OCI-LY1 (cell line): ENCODE data around the gene TRIM40.

Experiments used
- H2AFZ ChIP-seq: fragments of 200-600 bp; sonication (generic), shearing (Covaris generic); 2 replicates; pipeline ENCODE4 v1.6.0; 2014; ENCODE audit warnings: antibody characterized with exemption, mild to moderate bottlenecking, low read length
- H3F3A ChIP-seq: fragments of 200-600 bp; sonication (generic), shearing (Covaris generic); 2 replicates; pipeline ENCODE4 v1.6.0; 2014; ENCODE audit warnings: mild to moderate bottlenecking, antibody characterized with exemption, low read length, moderate library complexity; ENCODE audit not compliant: insufficient read depth
- H3K27ac ChIP-seq: fragments of 200-600 bp; sonication (generic); 2 replicates; pipeline ENCODE4 v1.5.1; 2014; ENCODE audit warnings: low read length, mixed run types, mild to moderate bottlenecking, low read depth; ENCODE audit not compliant: poor library complexity, severe bottlenecking
- H3K27me3 ChIP-seq: fragments of 200-600 bp; sonication (generic); 2 replicates; pipeline ENCODE4 v1.6.0; 2014; ENCODE audit warnings: antibody characterized with exemption, mild to moderate bottlenecking, low read length, moderate library complexity; ENCODE audit not compliant: insufficient read depth
- H3K36me3 ChIP-seq: fragments of 200-600 bp; sonication (generic); 2 replicates; pipeline ENCODE4 v1.6.1; 2014; ENCODE audit warnings: mild to moderate bottlenecking, antibody characterized with exemption, low read length, moderate library complexity, mixed read lengths; ENCODE audit not compliant: insufficient read depth
- H3K4me1 ChIP-seq: fragments of 200-600 bp; sonication (generic); 2 replicates; pipeline ENCODE4 v1.5.1; 2014; ENCODE audit warnings: mild to moderate bottlenecking, low read length, moderate library complexity; ENCODE audit not compliant: insufficient read depth, severe bottlenecking
- H3K4me2 ChIP-seq: fragments of 200-600 bp; sonication (generic), shearing (Covaris generic); 2 replicates; pipeline ENCODE4 v1.6.1; 2014; ENCODE audit warnings: low read length
- H3K4me3 ChIP-seq: fragments of 200-600 bp; sonication (generic); 2 replicates; pipeline ENCODE4 v1.5.1; 2014; ENCODE audit warnings: low read length, low read depth, mild to moderate bottlenecking, mixed read lengths; ENCODE audit not compliant: poor library complexity, severe bottlenecking
- H3K79me2 ChIP-seq: fragments of 200-600 bp; shearing (Covaris generic); 2 replicates; pipeline ENCODE4 v1.6.1; 2016; ENCODE audit warnings: mixed run types, low read length, mixed read lengths; ENCODE audit not compliant: insufficient read depth
- H3K9ac ChIP-seq: fragments of 200-600 bp; sonication (generic), shearing (Covaris generic); 2 replicates; pipeline ENCODE4 v1.6.1; 2014; ENCODE audit warnings: mild to moderate bottlenecking, low read length, mixed read lengths
- H3K9me2 ChIP-seq: fragments of 200-600 bp; sonication (generic), shearing (Covaris generic); 2 replicates; pipeline ENCODE4 v1.6.1; 2014; ENCODE audit warnings: low read depth, mild to moderate bottlenecking, low read length, mixed read lengths
- H3K9me3 ChIP-seq: fragments of 200-600 bp; shearing (Covaris generic); 2 replicates; pipeline ENCODE4 v1.6.1; 2014; ENCODE audit warnings: low read length, mixed read lengths
- H4K20me1 ChIP-seq: fragments of 200-600 bp; sonication (generic), shearing (Covaris generic); 2 replicates; pipeline ENCODE4 v1.6.0; 2016; ENCODE audit warnings: mild to moderate bottlenecking, low read length; ENCODE audit not compliant: insufficient read depth
- EZH2 ChIP-seq: fragments of 200-600 bp; sonication (generic), shearing (Covaris generic); IDR thresholded peaks from 2 replicates; pipeline ENCODE4 v1.8.0; 2017; ENCODE audit warnings: borderline replicate concordance, mixed run types, mild to moderate bottlenecking, antibody characterized with exemption, low read length, moderate library complexity, mixed read lengths
- TF ChIP-seq, protein P1 (sequence below): fragments of 200-600 bp; sonication (generic), shearing (Covaris generic); IDR thresholded peaks from 2 replicates; pipeline ENCODE4 v1.5.1; 2017; ENCODE audit warnings: mild to moderate bottlenecking, antibody characterized with exemption, low read length, moderate library complexity, mixed read lengths

TRIM40 gene

DNA sequence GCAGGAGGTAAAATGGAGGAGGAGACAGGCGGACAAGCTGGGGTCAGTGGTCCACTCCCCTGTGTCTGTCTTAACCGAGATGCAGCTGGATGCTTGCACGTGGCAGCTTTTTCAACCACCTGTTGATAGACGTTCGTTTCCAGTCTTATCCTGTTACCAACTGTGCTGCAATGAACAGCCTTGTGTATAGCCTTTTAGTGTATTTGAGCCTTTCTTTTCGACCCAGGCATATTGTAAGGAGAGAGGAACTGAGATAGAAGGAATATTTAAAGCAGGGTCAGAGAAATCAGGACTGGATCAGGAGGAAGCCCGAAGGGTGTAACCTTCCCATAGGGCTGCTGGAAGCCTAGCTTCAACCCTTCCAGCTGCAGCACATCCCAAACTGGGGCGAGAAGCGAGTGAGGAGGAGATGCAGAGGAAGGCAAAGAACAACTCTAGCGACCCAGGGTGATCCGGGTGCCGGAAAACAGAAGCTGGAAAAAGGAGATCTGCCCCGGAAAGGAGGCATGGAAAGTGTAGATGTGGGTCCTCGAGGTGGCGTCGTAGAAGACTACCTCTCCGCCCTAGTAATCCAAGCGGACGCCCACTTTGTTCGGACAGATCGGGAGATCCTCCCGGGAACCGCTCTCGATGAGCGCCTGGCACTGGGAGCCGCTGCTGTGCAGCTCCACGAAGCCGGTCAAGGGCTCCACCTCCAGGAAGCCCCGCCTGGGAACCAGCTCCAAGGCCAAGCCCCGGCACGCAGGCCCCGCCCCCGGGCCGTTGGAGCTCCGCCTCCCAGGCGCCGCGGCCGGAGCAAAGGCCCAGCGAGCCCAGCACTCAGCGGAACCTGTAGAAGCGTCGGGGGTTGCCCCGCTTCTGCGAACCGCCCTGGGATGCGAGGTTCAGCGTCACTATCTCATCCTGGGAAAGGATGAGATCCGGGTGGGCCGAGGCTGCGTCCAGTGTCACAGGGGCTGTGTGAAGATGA is 34.2 kb upstream of the TRIM40 start:
- Histone ChIP-seq H3K9ac (peak overlapping the region; percentile 56), H3F3A (no peaks in the 10 kb centered on the region), H3K4me1 (peaks cover 34% of the 10 kb centered on the region), H3K27me3 (no peaks in the 10 kb centered on the region; the same call in 1 of the 2 replicates), H3K9me2 (no peaks in the 10 kb centered on the region), H3K79me2 (no peaks in the 10 kb centered on the region), H3K4me2 (peak overlapping the region; percentile 88), H3K27ac (peak overlapping the region; percentile 4), H3K36me3 (no peaks in the 10 kb centered on the region), H3K4me3 (peak overlapping the region; percentile 60), H2AFZ (peak overlapping the region; percentile 55; the same call in 1 of the 2 replicates), H3K9me3 (no peaks in the 10 kb centered on the region), H4K20me1 (no peaks in the 10 kb centered on the region)
- TF ChIP-seq, protein P1, sequence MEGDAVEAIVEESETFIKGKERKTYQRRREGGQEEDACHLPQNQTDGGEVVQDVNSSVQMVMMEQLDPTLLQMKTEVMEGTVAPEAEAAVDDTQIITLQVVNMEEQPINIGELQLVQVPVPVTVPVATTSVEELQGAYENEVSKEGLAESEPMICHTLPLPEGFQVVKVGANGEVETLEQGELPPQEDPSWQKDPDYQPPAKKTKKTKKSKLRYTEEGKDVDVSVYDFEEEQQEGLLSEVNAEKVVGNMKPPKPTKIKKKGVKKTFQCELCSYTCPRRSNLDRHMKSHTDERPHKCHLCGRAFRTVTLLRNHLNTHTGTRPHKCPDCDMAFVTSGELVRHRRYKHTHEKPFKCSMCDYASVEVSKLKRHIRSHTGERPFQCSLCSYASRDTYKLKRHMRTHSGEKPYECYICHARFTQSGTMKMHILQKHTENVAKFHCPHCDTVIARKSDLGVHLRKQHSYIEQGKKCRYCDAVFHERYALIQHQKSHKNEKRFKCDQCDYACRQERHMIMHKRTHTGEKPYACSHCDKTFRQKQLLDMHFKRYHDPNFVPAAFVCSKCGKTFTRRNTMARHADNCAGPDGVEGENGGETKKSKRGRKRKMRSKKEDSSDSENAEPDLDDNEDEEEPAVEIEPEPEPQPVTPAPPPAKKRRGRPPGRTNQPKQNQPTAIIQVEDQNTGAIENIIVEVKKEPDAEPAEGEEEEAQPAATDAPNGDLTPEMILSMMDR: peak; percentile 24; the same call in 1 of the 2 replicates
- no peak for TF ChIP-seq EZH2

DNA sequence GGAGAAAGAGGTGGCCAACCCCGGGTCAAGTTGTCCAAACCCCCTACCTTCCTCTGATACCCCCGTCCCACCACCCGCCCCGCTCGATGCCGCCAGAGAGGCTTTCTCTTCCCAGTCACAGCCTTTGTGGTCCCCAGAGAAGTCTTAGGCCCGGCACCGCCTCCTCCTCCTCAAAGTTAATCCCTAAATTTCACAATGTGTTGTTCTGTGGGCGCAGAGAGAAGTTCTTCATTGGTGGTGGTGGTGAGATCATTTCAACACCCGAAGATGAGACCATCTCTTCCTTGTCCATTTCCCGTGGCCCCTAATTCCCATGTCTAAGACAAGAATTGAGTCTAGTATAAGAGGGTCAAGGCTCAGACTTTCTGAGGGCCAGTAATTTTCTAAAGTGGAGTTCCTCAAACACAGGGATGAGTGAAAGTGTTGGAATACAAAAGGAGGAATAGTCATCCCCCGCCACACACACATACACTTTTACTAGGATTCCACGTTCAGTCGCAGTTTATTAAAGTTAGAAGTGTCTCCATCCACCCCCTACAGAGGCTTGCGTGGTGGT is 33.4 kb upstream of the TRIM40 start:
- H3K9me2 ChIP-seq: no peaks in the 10 kb centered on the region
- peak overlapping the region; percentile 60 for H3K4me3 ChIP-seq
- no peak for TF ChIP-seq EZH2
- TF ChIP-seq, protein P1: no peak
- no peaks in the 10 kb centered on the region; the same call in 1 of the 2 replicates for H3K27me3 ChIP-seq
- peak overlapping the region; percentile 56; the same call in 1 of the 2 replicates for H3K9ac ChIP-seq
- peak overlapping the region; percentile 55; the same call in 1 of the 2 replicates for H2AFZ ChIP-seq
- peak overlapping the region; percentile 4 for H3K27ac ChIP-seq
- H3K79me2 ChIP-seq: no peaks in the 10 kb centered on the region
- no peaks in the 10 kb centered on the region for H4K20me1 ChIP-seq
- H3K4me2 ChIP-seq: peak overlapping the region; percentile 88
- H3F3A ChIP-seq: no peaks in the 10 kb centered on the region
- H3K9me3 ChIP-seq: no peaks in the 10 kb centered on the region
- H3K36me3 ChIP-seq: no peaks in the 10 kb centered on the region
- H3K4me1 ChIP-seq: peaks cover 34% of the 10 kb centered on the region

DNA sequence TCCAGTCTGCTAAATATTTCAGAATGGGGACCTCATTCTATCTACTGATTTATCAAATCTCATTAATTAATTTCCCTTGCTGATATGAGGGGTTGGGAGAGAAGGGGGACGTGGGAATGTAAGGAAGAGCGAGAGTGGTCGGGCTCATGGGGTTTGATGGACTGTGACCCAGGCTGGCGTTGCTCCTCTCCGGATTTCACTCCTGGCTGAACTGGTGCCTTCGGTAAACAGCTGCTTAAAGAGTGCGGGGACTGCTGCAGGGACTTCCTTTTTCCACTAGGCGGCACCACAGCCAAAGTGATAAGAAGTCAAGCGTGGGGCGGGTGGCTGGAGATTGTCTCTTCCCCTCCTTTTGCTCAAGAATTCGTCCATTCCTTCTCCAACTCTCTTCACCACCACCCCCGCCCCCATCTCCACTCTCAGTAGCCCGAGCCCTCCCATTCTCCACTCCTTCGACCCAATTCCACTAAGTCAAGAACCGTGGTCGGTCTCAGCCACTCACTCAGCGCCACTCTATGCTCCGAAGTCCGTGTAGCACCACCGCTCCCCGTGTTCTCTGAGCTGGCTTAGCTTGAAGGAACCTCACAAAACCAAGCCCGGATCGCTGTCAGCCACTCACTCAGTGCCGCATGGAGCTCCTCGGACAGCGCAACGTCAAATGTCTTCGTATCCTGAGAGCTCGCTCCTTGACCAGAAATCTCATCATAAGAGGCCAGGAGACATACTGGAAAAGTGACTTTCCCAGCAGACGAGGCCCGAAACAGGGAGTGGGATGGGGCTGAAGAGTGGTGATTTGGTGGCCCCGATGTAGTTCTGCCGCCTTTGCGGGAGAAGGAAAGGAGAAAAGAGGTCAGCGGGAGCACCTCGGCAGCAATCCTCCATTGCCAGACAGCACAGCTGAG is 32.7 kb upstream of the TRIM40 start:
- H3K4me1 ChIP-seq: peaks cover 31% of the 10 kb centered on the region
- peak overlapping the region; percentile 59 for H3K4me3 ChIP-seq
- no peaks in the 10 kb centered on the region; the same call in 1 of the 2 replicates for H3K27me3 ChIP-seq
- H3F3A ChIP-seq: no peaks in the 10 kb centered on the region
- H4K20me1 ChIP-seq: no peaks in the 10 kb centered on the region
- H3K9me3 ChIP-seq: no peaks in the 10 kb centered on the region
- TF ChIP-seq EZH2: no peak
- TF ChIP-seq, protein P1: peak; percentile 91
- H3K9ac ChIP-seq: peak overlapping the region; percentile 58; the same call in 1 of the 2 replicates
- H3K27ac ChIP-seq: peak overlapping the region; percentile 4
- H2AFZ ChIP-seq: peak overlapping the region; percentile 54; the same call in 1 of the 2 replicates
- no peaks in the 10 kb centered on the region for H3K79me2 ChIP-seq
- H3K36me3 ChIP-seq: no peaks in the 10 kb centered on the region
- peak overlapping the region; percentile 88 for H3K4me2 ChIP-seq
- no peaks in the 10 kb centered on the region for H3K9me2 ChIP-seq
